H1 (cell line): ENCODE measurements around the gene GLT8D1. TPM values are rescaled to one million over a fixed set of nuclear protein-coding genes. Genes with fewer than 3 reads are reported as not detected.

ENCODE experiments used
- CTCF ChIA-PET: fragments of 300-600 bp; sonication (Branson Sonifier 250); formaldehyde crosslinking; loops from one replicate; lab custom pipeline; 2021; ENCODE audit not compliant: partially characterized antibody; lab: Charles Lee
- POLR2A ChIA-PET: fragments of 300-600 bp; sonication (Branson Sonifier 250); formaldehyde crosslinking; loops from one replicate; lab custom pipeline; 2021; ENCODE audit warnings: inconsistent platforms; ENCODE audit not compliant: partially characterized antibody; lab: Charles Lee
- DNase-seq, 2 experiments: peaks; one replicate each; pipeline versions ENCODE4 v3.0.0 to v3.0.0-alpha.2; 2010 to 2022; ENCODE audit warnings: low spot score in 2 of 2, low read depth in 1 of 2, mixed read lengths in 1 of 2
- FAIRE-seq: peaks from 2 replicates; lab custom pipeline; 2011; peaks lifted over from hg19 to GRCh38; lab: Jason Lieb, UNC
- H2AFZ ChIP-seq: 2 replicates; pipeline ENCODE4 v1.8.1; 2012; ENCODE audit warnings: low read length, inconsistent platforms
- H2AK5ac ChIP-seq: 2 replicates; pipeline ENCODE4 v1.6.1; 2013; ENCODE audit warnings: low read depth, low read length
- H2BK120ac ChIP-seq: replicated peaks from 2 replicates; pipeline ENCODE3; 2013; ENCODE audit warnings: low read depth, low read length, inconsistent platforms
- H2BK12ac ChIP-seq: 2 replicates; pipeline ENCODE4 v1.6.1; 2013; ENCODE audit warnings: low read depth, low read length
- H2BK15ac ChIP-seq: 2 replicates; pipeline ENCODE4 v1.6.1; 2013; ENCODE audit warnings: low read length
- H2BK20ac ChIP-seq: 2 replicates; pipeline ENCODE4 v1.6.1; 2013; ENCODE audit warnings: low read length
- H2BK5ac ChIP-seq: 2 replicates; pipeline ENCODE4 v1.6.1; 2013; ENCODE audit warnings: low read depth, low read length
- H3K14ac ChIP-seq: 2 replicates; pipeline ENCODE4 v1.6.1; 2013; ENCODE audit warnings: inconsistent platforms; ENCODE audit not compliant: insufficient read length
- H3K18ac ChIP-seq: 2 replicates; pipeline ENCODE4 v1.6.1; 2013; ENCODE audit warnings: low read length; ENCODE audit errors: extremely low read depth
- H3K23ac ChIP-seq: 2 replicates; pipeline ENCODE4 v1.6.1; 2013; ENCODE audit warnings: inconsistent platforms; ENCODE audit not compliant: insufficient read length
- H3K23me2 ChIP-seq: 2 replicates; pipeline ENCODE4 v1.6.1; 2013; ENCODE audit warnings: low read depth, low read length
- H3K27ac ChIP-seq: 2 replicates; pipeline ENCODE4 v1.6.1; 2011; ENCODE audit warnings: low read depth, low read length, inconsistent platforms
- H3K27me3 ChIP-seq, 4 experiments: replicated peaks in 1 of 4; 1 replicate in 1 of 4; 2 replicates in 3 of 4; pipeline versions ENCODE4 v1.6.1 to v1.8.1; 2011 to 2013; ENCODE audit warnings: low read length in 3 of 4, mild to moderate bottlenecking in 3 of 4, inconsistent platforms in 2 of 4, mixed read lengths in 2 of 4, moderate library complexity in 1 of 4; ENCODE audit not compliant: control insufficient read depth in 3 of 4, insufficient read depth in 3 of 4; ENCODE audit errors: extremely low read depth in 1 of 4
- H3K36me3 ChIP-seq, 4 experiments: 2 replicates each; pipeline versions ENCODE4 v1.6.1 to v1.8.1; 2011 to 2013; ENCODE audit warnings: mild to moderate bottlenecking in 4 of 4, low read length in 3 of 4, moderate library complexity in 2 of 4, control low read depth in 1 of 4, inconsistent platforms in 1 of 4; ENCODE audit not compliant: insufficient read depth in 4 of 4, control insufficient read depth in 2 of 4
- H3K4ac ChIP-seq: replicated peaks from 2 replicates; pipeline ENCODE3; 2013; ENCODE audit warnings: low read length, low read depth, mixed read lengths, inconsistent platforms; ENCODE audit not compliant: insufficient read length
- H3K4me1 ChIP-seq, 4 experiments: replicated peaks in 1 of 4; 1 replicate in 1 of 4; 2 replicates in 3 of 4; pipeline versions ENCODE4 v1.6.1 to v1.8.1; 2011 to 2013; ENCODE audit warnings: low read length in 3 of 4, inconsistent platforms in 2 of 4, mixed read lengths in 1 of 4; ENCODE audit not compliant: insufficient read depth in 4 of 4, control insufficient read depth in 3 of 4
- H3K4me2 ChIP-seq, 2 experiments: 2 replicates each; pipeline versions ENCODE4 v1.6.1 to v1.8.1; 2011 to 2013; ENCODE audit warnings: low read depth in 2 of 2, low read length in 2 of 2, control low read depth in 1 of 2, inconsistent platforms in 1 of 2, mild to moderate bottlenecking in 1 of 2; ENCODE audit not compliant: insufficient read depth in 1 of 2
- H3K4me3 ChIP-seq, 4 experiments: fragments of 200-600, 300-600 bp in 1 of 4; sonication (generic), shearing (Covaris generic), sonication (Bioruptor Twin) in 1 of 4; 2 replicates each; pipeline versions ENCODE4 v1.5.1 to v1.8.1; 2011 to 2016; ENCODE audit warnings: low read length in 4 of 4, low read depth in 3 of 4, control low read depth in 2 of 4, inconsistent platforms in 2 of 4, mild to moderate bottlenecking in 2 of 4, mixed read lengths in 1 of 4, moderate library complexity in 1 of 4; ENCODE audit not compliant: insufficient read depth in 2 of 4; ENCODE audit errors: extremely low read depth in 1 of 4
- H3K56ac ChIP-seq: replicated peaks from 2 replicates; pipeline ENCODE3; 2013; ENCODE audit warnings: low read depth, mild to moderate bottlenecking, mixed read lengths, low read length, inconsistent platforms; ENCODE audit not compliant: insufficient read length
- H3K79me1 ChIP-seq: 2 replicates; pipeline ENCODE4 v1.6.1; 2013; ENCODE audit warnings: low read depth, low read length, control low read depth
- H3K79me2 ChIP-seq, 2 experiments: 2 replicates each; pipeline versions ENCODE4 v1.6.1 to v1.8.1; 2012 to 2013; ENCODE audit warnings: low read length in 2 of 2, mild to moderate bottlenecking in 2 of 2, inconsistent platforms in 1 of 2; ENCODE audit not compliant: insufficient read depth in 2 of 2, control insufficient read depth in 1 of 2
- H3K9ac ChIP-seq, 4 experiments: replicated peaks in 1 of 4; 1 replicate in 1 of 4; 2 replicates in 3 of 4; pipeline versions ENCODE4 v1.6.1 to v1.8.1; 2011 to 2013; ENCODE audit warnings: low read depth in 3 of 4, low read length in 3 of 4, control low read depth in 2 of 4, mild to moderate bottlenecking in 2 of 4, moderate library complexity in 2 of 4, inconsistent platforms in 1 of 4; ENCODE audit errors: extremely low read depth in 1 of 4
- H3K9me3 ChIP-seq, 2 experiments: 2 replicates each; pipeline versions ENCODE4 v1.6.1 to v1.8.1; 2012 to 2013; ENCODE audit warnings: mild to moderate bottlenecking in 2 of 2, moderate library complexity in 2 of 2, control low read depth in 1 of 2, inconsistent platforms in 1 of 2, low read depth in 1 of 2, low read length in 1 of 2, mixed read lengths in 1 of 2; ENCODE audit not compliant: insufficient read depth in 2 of 2
- H4K20me1 ChIP-seq, 2 experiments: replicated peaks in 1 of 2; 2 replicates each; pipeline versions ENCODE3 to v1.8.1; 2011 to 2013; ENCODE audit warnings: inconsistent platforms in 2 of 2, low read length in 2 of 2, mild to moderate bottlenecking in 1 of 2; ENCODE audit not compliant: insufficient read depth in 2 of 2, control insufficient read depth in 1 of 2
- H4K5ac ChIP-seq: 2 replicates; pipeline ENCODE4 v1.6.1; 2013; ENCODE audit warnings: low read length, low read depth, mixed read lengths, inconsistent platforms; ENCODE audit not compliant: insufficient read length
- H4K8ac ChIP-seq: 2 replicates; pipeline ENCODE4 v1.8.0; 2013; ENCODE audit warnings: mild to moderate bottlenecking, moderate library complexity, low read length, inconsistent platforms; ENCODE audit not compliant: insufficient read depth; ENCODE audit errors: extremely low read depth
- H4K91ac ChIP-seq: replicated peaks from 2 replicates; pipeline ENCODE3; 2013; ENCODE audit warnings: low read length, mixed read lengths, inconsistent platforms; ENCODE audit not compliant: insufficient read length
- ATF2 ChIP-seq: IDR thresholded peaks from 2 replicates; pipeline ENCODE4 v1.6.1; 2012; ENCODE audit warnings: low read length, inconsistent platforms
- RBBP5 ChIP-seq: IDR thresholded peaks from 2 replicates; pipeline ENCODE4 v1.7.1; 2012; ENCODE audit warnings: low read depth, mild to moderate bottlenecking, inconsistent platforms, low read length, moderate library complexity, borderline replicate concordance
- WGBS, 2 experiments: shearing (Covaris generic) in 1 of 2; methylation state at CpG; one replicate each; pipeline versions ENCODE4 v1.1.6 to v1.1.7; 2013 to 2015; ENCODE audit warnings: low lambda C conversion rate in 2 of 2, mixed read lengths in 2 of 2, inconsistent platforms in 1 of 2, low coverage in 1 of 2, missing lambda C conversion rate in 1 of 2; ENCODE audit not compliant: insufficient replicate concordance in 2 of 2, insufficient coverage in 1 of 2, insufficient read length in 1 of 2; ENCODE audit errors: extremely low coverage in 1 of 2, missing lambda C conversion rate in 1 of 2; 5-methylcytosine and 5-hydroxymethylcytosine counted together
- polyA plus RNA-seq, 7 experiments: library from polyadenylated mRNA; depleted of rRNA in 3 of 7; stranded (reverse) in 5 of 7; unstranded in 2 of 7; fragments of >200 nt in 5 of 7; fragments of 200-250 nt in 2 of 7; gene quantifications; 1 replicate in 5 of 7; 2 replicates in 1 of 7; 4 replicates in 1 of 7; pipeline versions ENCODE4 v1.2.1 to v1.2.3, GENCODE V29; 2011 to 2013; ENCODE audit warnings: missing spikeins in 2 of 7, mixed read lengths in 2 of 7
- total RNA-seq: library from RNA; stranded (reverse); fragmentation: NEBNext Ultra II Directional; extraction: Animal tissue kit (Norgen Biotek cat#: 25700); gene quantifications from 2 replicates; pipeline ENCODE4 v1.2.1, GENCODE V29; 2021

GLT8D1 gene
- total and polyA plus RNA-seq, 2 of the 8 experiments (the other 6 are each of a cell fraction or from before 2014, with no cell fraction given): 29.0 to 33.6 TPM

GRCh38 chr3:52710512-52710911 is 4.9 kb upstream of the GLT8D1 start:
- Histone ChIP-seq H3K79me2 (peaks cover 0 to 18% of the 10 kb centered on the region in 2 experiments; a peak in 2 of 4 replicates), H3K23ac (no peak overlapping the region), H3K14ac (no peak overlapping the region), H2BK5ac (no peak overlapping the region), H3K4me3 (no peak overlapping the region), H3K4me1 (peaks cover 0 to 2% (median under 1%) of the 10 kb centered on the region in 4 experiments; a peak in 2 of 7 replicates), H3K18ac (no peak overlapping the region), H4K5ac (no peak overlapping the region), H4K20me1 (peaks cover 0 to 2% of the 10 kb centered on the region in 2 experiments), H3K4me2 (no peak overlapping the region), H2AK5ac (no peak overlapping the region), H3K23me2 (peaks cover 9% of the 10 kb centered on the region; the same call in 1 of the 2 replicates), H2BK20ac (no peak overlapping the region), H3K27me3 (no peaks in the 10 kb centered on the region), H2BK12ac (no peak overlapping the region), H3K9me3 (no peaks in the 10 kb centered on the region), H4K91ac (no peak overlapping the region), H3K4ac (no peak overlapping the region), H3K27ac (no peak overlapping the region), H3K56ac (no peak overlapping the region), H3K36me3 (peaks cover 0 to 16% (median 1%) of the 10 kb centered on the region in 4 experiments; a peak in 3 of 8 replicates), H4K8ac (no peak overlapping the region), H2AFZ (no peak overlapping the region), H3K79me1 (peaks cover 3% of the 10 kb centered on the region), H3K9ac (no peak overlapping the region), H2BK120ac (no peak overlapping the region), H2BK15ac (no peak overlapping the region)
- 83% methylated on average over 2 of the region's 2 CpGs; no CpG with 5 or more reads in 1 of the 2 experiments for WGBS, 2 experiments
- no peak for FAIRE-seq
- ChIA-PET POLR2A (interaction anchor here (1.0 to 18.8 kb wide), 2 partner anchors 19 to 397 kb away, joined by 3 to 347 read pairs; partner anchors contain the start of genes GNL3 and PBRM1), CTCF (no interaction called here)
- DNase-seq: no peak
- no peak for TF ChIP-seq RBBP5
- no peak for TF ChIP-seq ATF2
